ENCODE results near the gene PSMD13.
A peak's percentile ranks its signal among the peaks of the same experiment; 100 is the strongest.

Gene PSMD13

DNA sequence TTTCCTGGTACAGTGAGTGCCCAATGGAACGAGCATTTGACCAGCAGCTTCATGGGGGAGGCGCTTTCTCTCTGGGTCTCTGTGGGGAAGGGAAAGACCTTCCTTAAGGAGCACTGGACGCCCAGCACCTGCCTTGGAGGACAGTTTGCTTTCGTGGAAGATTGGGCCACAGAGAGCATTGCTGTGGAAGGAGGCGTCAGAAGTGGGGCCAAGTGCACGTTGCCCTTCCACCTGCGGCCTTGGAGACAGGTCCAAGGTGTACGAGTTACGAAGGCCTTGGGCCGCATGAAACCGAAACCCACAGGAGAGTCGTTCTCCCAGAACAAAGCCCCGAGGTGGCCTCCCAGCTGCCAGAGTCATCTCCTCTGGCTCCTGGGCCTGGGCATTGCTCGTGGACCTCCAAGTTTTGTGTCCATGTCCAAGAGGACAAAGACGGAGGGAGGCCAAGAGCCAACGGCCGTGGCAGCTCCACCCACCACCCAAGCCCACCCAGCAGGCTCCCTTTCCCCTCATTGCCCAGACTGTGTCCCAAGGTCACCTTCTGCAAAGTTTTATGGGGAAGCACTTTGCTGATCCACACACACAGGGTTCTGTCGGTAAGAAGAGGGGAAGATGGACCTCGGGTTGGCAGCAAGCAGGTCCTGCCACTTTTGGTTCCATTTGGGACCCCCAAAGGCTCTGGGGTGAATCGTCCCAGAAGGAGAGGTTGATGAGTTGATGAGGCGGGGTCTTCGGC lies 35.6 kb downstream of the PSMD13 start:
- DNase-seq (ENCODE audit: low read depth in 2 of 2): no peak

DNA sequence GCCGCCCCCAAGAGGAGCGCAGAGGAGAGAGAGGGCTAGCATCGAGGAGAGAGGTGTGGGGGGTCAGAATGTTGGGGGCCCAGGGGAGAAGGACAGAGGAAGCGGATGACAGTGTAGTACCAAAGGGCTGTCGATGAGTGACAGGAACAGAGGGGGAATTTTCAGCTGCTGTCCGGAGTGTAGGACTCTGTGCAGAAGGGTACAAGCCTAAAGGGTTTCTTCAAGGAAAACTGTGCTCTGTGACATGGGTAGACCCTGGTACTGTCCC lies 36.1 kb downstream of the PSMD13 start:
- no peak for DNase-seq (ENCODE audit: low read depth in 2 of 2)

GRCh38 chr11:276219-276618 lies 39.4 kb downstream of the PSMD13 start:
- no peak for DNase-seq (ENCODE audit: low read depth in 2 of 2)

- DNase-seq (ENCODE audit: low read depth in 2 of 2): no peak
Measured at GRCh38 chr11:278001-278951, 41.5 kb downstream of the PSMD13 start, which contains the start of gene NLRP6. NLRP6 (plus strand) TSS chr11:278407; CDS start chr11:278570, 163 bp downstream.

DNA sequence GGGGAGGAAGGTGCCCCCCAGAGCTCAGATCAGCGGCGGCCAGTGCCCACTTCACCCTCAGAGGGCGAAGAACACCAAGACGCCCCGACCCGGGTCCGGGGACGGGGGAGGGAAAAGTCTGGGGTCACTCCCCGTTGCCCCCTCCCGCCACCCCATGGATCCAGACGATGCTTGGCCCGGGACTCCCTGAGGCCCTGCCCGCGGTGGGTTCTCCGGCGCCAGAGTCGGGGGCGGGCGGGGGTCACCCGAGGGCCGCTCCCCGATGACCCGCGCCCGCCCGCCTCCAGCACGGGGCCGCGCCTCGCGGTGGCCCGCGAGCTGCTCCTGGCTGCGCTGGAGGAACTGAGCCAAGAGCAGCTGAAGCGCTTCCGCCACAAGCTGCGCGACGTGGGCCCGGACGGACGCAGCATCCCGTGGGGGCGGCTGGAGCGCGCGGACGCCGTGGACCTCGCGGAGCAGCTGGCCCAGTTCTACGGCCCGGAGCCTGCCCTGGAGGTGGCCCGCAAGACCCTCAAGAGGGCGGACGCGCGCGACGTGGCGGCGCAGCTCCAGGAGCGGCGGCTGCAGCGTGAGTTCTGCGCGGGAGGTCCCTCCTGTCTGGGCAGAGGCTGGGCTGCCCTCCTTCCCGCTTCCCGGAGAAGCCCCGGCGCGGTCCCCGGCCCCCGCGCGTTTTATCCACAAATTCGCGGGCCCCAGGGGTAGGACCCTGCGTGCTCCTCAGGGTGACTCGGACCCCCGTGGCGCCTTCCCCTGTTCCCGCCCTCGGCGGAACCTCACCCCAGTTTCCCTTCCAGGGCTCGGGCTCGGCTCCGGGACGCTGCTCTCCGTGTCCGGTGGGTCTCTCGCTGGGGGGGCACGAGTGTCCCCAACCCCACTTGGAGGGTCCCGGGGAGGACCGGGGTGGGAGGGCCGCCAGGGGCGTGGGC lies 42.5 kb downstream of the PSMD13 start:
- DNase-seq (ENCODE audit: low read depth in 2 of 2): no peak

DNA sequence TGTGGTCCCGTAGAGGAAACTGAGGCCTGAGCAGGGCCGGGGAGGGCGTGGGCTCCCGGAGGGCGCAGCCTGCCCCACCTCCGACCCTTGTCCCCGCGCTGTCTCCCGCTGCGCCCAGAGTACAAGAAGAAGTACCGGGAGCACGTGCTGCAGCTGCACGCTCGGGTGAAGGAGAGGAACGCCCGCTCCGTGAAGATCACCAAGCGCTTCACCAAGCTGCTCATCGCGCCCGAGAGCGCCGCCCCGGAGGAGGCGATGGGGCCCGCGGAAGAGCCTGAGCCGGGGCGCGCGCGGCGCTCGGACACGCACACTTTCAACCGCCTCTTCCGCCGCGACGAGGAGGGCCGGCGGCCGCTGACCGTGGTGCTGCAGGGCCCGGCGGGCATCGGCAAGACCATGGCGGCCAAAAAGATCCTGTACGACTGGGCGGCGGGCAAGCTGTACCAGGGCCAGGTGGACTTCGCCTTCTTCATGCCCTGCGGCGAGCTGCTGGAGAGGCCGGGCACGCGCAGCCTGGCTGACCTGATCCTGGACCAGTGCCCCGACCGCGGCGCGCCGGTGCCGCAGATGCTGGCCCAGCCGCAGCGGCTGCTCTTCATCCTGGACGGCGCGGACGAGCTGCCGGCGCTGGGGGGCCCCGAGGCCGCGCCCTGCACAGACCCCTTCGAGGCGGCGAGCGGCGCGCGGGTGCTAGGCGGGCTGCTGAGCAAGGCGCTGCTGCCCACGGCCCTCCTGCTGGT lies 43.4 kb downstream of the PSMD13 start:
- no peak for DNase-seq (ENCODE audit: low read depth in 2 of 2)

- no peak for DNase-seq (ENCODE audit: low read depth in 2 of 2)
Measured at GRCh38 chr11:280706-281485, 44.1 kb downstream of the PSMD13 start.

- DNase-seq (ENCODE audit: low read depth in 2 of 2): no peak
Measured at GRCh38 chr11:281486-282161, 44.8 kb downstream of the PSMD13 start.

DNA sequence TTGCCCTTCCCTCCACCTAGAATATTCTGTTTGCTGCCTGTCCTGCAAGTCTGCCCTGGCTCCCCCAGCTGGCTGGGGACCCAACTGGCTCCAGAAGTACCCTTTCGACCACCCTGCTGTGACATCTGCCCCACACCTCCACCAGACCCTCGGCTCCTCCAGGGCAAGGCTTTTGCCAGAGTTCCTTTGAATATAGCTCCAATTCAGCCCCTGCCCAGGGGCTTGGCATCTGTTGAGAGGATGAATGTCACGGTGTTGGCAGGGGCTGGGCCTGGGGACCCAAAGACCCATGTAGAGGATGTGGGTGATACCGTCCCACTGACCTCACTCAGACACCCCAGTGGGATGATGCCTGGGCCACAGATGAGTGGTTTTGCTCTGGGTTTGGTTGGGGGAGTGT lies 45.4 kb downstream of the PSMD13 start:
- DNase-seq (ENCODE audit: low read depth in 2 of 2): no peak

DNA sequence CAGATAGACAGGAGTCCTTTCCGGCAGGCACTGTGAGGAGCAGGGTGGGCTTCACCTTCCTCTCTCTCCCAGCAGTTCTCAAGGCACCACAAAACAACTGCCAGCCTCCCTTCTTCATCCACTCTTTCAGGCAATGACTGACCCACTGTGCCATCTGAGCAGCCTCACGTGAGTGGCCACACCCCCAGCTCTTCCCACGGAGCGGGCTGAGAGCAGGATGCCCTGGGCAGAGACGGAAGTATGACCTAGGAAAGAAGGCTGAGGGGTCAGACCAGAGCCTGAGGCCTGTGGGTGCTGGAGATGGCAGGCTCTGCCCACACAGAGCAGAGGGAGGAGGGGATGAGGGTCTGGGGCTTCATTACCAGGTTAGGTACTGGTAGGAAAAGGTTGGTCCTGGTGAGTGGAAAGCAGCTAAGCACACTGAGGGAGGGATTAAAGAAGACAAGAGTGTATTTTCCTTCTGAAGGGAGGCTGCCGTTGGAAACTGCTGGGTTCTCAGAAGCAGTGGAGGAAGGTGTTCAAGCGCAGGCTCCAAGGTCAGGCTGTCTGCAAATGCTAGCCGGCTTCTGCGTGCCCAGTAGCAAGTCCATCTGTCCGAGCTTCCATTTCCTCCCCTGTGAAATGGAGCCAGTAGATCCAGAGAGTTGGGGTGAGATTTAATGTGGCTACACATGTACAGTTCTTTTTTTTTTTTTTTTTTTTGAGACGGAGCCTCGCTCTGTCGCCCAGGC lies 46.0 kb downstream of the PSMD13 start:
- DNase-seq (ENCODE audit: low read depth in 2 of 2): no peak

DNA sequence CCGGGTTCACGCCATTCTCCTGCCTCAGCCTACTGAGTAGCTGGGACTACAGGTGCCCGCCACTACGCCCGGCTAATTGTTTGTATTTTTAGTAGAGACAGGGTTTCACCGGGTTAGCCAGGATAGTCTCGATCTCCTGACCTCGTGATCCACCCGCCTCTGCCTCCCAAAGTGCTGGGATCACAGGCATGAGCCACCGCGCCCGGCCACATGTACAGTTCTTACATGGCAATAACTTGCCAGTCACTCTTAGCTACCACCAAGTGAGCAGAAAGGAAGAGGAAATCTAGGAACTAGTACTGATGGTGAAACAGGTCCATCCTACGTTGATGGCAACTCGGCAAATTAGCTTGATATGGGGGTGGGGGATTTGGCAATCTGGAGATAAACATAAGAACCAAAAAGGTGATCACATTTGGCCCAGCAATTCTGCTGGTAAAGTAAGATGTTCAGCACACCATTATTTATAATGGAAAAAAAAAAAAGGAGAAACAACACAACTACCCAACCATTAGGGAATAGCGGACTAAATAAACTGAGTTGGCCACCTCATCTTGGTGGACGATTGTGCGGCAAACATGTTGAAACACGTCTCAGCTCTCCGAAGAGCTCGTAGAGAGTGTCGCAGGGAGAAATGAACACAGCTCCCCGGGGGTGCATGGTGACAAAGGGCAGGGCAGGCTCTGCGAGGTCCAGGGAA lies 46.8 kb downstream of the PSMD13 start:
- DNase-seq (ENCODE audit: low read depth in 2 of 2): no peak

DNA sequence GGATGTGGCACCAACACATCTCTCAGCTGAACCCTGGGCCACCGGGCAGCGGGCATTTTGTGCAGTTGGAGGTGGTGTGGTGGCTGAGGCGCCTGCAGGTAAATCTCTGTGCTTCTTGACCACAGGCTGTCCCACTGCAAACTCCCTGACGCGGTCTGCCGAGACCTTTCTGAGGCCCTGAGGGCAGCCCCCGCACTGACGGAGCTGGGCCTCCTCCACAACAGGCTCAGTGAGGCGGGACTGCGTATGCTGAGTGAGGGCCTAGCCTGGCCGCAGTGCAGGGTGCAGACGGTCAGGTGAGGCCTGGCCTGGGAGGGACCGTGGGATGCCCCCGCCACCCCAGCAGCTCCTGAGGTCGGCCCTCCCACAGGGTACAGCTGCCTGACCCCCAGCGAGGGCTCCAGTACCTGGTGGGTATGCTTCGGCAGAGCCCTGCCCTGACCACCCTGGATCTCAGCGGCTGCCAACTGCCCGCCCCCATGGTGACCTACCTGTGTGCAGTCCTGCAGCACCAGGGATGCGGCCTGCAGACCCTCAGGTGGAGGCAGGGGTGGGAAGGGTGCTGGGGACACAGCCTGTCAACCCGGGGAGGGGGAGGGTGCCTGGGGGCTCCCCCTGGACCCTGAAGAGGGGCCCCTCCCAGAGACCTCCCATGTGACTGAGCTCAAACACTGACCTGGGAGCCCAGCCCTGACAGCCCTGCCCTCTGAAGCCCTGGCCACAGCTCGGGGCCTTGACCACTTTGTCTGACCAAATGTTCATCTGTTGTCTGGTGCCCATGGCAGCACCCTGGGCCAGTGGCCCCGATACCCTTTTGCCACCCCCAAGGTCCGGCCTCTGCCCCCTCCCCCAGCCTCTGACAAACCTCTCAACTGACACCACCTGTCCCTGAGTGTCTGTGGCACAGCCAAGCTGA lies 47.6 kb downstream of the PSMD13 start:
- no peak for DNase-seq (ENCODE audit: low read depth in 2 of 2)

DNA sequence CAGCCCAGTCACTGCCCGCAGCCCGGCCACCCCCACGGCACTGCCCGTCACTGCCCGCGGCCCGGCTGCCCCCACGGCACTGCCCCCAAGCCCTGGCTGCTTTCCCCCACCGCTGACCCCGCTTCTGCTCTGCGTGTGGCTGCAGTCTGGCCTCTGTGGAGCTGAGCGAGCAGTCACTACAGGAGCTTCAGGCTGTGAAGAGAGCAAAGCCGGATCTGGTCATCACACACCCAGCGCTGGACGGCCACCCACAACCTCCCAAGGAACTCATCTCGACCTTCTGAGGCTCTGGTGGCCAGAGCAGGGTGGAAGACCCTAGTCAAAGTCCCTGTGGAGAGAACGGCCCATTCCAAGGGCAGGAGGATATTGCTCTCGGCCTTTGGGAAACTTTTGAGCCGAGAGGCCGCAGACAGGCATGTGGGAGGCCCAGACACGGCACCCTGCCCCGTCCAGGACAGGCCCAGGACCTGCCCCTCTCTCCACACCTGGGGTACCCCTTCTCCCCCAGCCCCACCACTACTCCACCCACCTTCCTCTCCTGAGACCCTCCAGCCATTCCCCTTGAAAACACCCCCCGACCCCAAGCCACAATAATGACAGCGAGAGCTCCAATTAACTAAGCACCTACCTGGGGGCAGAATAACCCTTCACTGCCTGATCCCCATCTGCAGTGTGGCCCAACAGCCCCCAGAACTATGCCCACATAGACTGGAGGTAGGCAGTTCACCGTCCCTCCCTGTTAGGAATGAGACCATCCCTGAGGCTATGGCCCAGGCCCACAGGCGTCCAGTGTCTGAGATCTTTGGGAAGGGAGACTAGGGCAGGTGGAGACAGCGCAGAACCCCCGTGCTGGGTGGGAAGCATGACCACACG lies 48.5 kb downstream of the PSMD13 start:
- DNase-seq (ENCODE audit: low read depth in 2 of 2): no peak

DNA sequence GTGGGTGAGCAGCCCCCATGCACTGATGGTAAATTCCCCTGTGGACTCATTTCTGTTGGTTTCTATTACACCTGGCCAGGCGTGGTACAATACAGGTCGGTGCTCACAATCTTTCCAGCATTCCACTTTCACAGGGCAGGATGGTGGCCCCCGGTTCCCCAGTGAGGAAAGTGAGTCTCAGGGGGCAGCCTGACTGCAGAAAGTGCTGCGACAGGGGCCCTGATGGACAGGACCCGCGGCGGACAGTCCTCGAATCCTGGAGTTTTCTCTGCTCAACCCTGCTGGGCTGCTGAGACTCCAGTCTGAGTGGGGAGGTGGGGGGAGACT lies 49.1 kb downstream of the PSMD13 start:
- DNase-seq (ENCODE audit: low read depth in 2 of 2): no peak

GRCh38 chr11:286977-287820 lies 50.4 kb downstream of the PSMD13 start:
- peak in 1 of 2 donors; percentile 53 for DNase-seq (ENCODE audit: low read depth in 2 of 2)

All from stimulated activated CD8-positive, alpha-beta memory T cell treated with anti-CD3 and anti-CD28 coated beads, Interleukin-7, amount 100 ng/mL, for 4 hours (primary cell).